Heart left ventricle (tissue), 16 donors: Measurements from ENCODE around the gene DHX29. TPM values are rescaled to one million over a fixed set of nuclear protein-coding genes. Genes with fewer than 3 reads are reported as not detected.

Experiments
- ATAC-seq, 4 donors: fragments of 200-7000 bp; cut with Tn5 transposase; one replicate each; pipeline ENCODE4 v1.9.1; 2020 to 2022; ENCODE audit warnings: moderate library complexity in 4 of 4, mild to moderate bottlenecking in 3 of 4, moderate number of reproducible peaks in 1 of 4
- DNase-seq, 5 donors: peaks; one replicate each; pipeline ENCODE4 v3.0.0-alpha.2; 2020
- H3K27ac ChIP-seq, 12 donors: fragments of 200-600 bp; sonication (generic) in 4 of 12; one replicate each; pipeline versions ENCODE4 v1.5.0 to v1.8.0; 2016 to 2022; ENCODE audit warnings: mild to moderate bottlenecking in 2 of 12
- H3K27me3 ChIP-seq, 9 donors: fragments of 200-600 bp; sonication (generic) in 2 of 9; one replicate each; pipeline versions ENCODE4 v1.5.1 to v1.8.0; 2016 to 2022; ENCODE audit warnings: mild to moderate bottlenecking in 3 of 9
- H3K36me3 ChIP-seq, 9 donors: fragments of 200-600 bp; sonication (generic) in 2 of 9; one replicate each; pipeline versions ENCODE4 v1.5.0 to v1.8.0; 2018 to 2022; ENCODE audit warnings: mild to moderate bottlenecking in 2 of 9
- H3K4me1 ChIP-seq, 12 donors: fragments of 200-600 bp; sonication (generic) in 4 of 12; one replicate each; pipeline versions ENCODE4 v1.5.0 to v1.8.0; 2016 to 2022; ENCODE audit warnings: mild to moderate bottlenecking in 3 of 12
- H3K4me3 ChIP-seq, 12 donors: fragments of 200-600 bp; sonication (generic) in 4 of 12; one replicate each; pipeline versions ENCODE4 v1.5.0 to v1.8.0; 2017 to 2022; ENCODE audit warnings: mild to moderate bottlenecking in 9 of 12, moderate library complexity in 4 of 12
- H3K9me3 ChIP-seq, 12 donors: fragments of 200-600 bp; sonication (generic) in 4 of 12; one replicate each; pipeline versions ENCODE4 v1.5.0 to v1.8.0; 2016 to 2022; ENCODE audit warnings: mild to moderate bottlenecking in 1 of 12
- POLR2A ChIP-seq, 2 donors: fragments of 450-650 bp; IDR thresholded peaks; one replicate each; pipeline ENCODE4 v1.6.1; 2017; ENCODE audit warnings: antibody characterized with exemption in 2 of 2, mild to moderate bottlenecking in 2 of 2, moderate library complexity in 2 of 2
- WGBS, 4 donors: extraction: QIAGEN DNeasy Blood & Tissue Kit in 2 of 4; methylation state at CpG; one replicate each; pipeline versions ENCODE4 v1.1.5 to v1.1.7; 2013 to 2018; 5-methylcytosine and 5-hydroxymethylcytosine counted together
- intact Hi-C, 10 donors: fragments of 100-400 bp; cut with DNase I; formaldehyde crosslinking; loops; one replicate each; pipeline versions ENCODE4 v1.11.1 to v1.14.2; 2022
- polyA plus RNA-seq, 2 donors: library from polyadenylated mRNA; stranded (reverse); fragments of 200-250 nt; gene quantifications; one replicate each; pipeline ENCODE4 v1.2.3, GENCODE V29; 2013
- total RNA-seq, 9 donors: library from RNA; depleted of rRNA in 2 of 9; stranded (reverse); fragments of >200 nt in 2 of 9; fragmentation: NEBNext Ultra II Directional in 3 of 9; extraction: Animal tissue kit (Norgen Biotek cat#: 25700) in 3 of 9; gene quantifications; one replicate each; pipeline versions ENCODE4 v1.1.0 to v1.2.4, GENCODE V29; 2016 to 2023
- TF ChIP-seq, protein P1 (sequence below), 12 donors: fragments of 200-600 bp; sonication (generic) in 4 of 12; IDR thresholded peaks; one replicate each; pipeline versions ENCODE4 v1.5.0 to v1.8.0; 2018 to 2022; ENCODE audit warnings: antibody characterized with exemption in 12 of 12, mild to moderate bottlenecking in 5 of 12
- donor health status: ischemic (EF 13 %, LVEDD 7.1; RV severe dilation, severe dysfunction).
- donor health status: healthy with polysubstance abuse.
- donor health status: DM: no; HTN: yes; CAD: no.
- donor health status: DM: no; HTN: no; CAD: no.
- donor health status: ischemic (EF 25% LVEDD 6.9; RV normal size, moderate dysfunction).
- donor health status: ischemic (EF 25% LVEDD 5.7; RV mildly dilated, moderate dysfunction).
- donor health status: healthy.
- donor health status: DM: yes; HTN: yes; CAD: no.
- donor health status: ischemic (EF 35%, LVEDD 5.7; RV mildly dilated, moderate dysfunction).
- donor health status: nonischemic (EF 11% LVEDD 7.7; RV severe dilation, severe dysfunction).
- donor health status: DM: yes; HTN: yes; CAD: no.
- donor health status: PGD.
- donor health status: ischemic (EF 29% LVEDD 5.4; RV normal size, mild dysfunction).
- donor health status: nonischemic (EF 23%, LVEDD 6.1; RV moderate dilation, normal function).

Gene DHX29
- total and polyA plus RNA-seq, 11 donors = 5.1 to 26.8 (median 22.1) TPM

DNA sequence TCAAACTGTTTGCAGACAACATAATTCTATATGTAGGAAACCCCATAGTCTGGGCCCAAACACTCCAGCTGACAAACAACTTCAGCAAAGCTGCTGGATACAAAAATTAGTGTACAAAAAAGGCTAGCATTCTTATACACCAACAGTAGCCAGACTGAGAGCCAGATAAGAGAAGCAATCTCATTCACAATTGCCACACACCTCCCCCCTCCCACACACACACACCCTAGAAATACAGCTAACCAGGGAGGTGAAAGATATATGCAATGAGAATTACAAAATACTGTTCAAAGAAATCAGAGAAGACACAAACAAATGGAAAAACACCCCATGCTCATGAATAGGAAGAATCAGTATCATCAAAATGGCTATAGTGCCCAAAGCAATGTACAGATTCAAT, 9.3 kb upstream of the DHX29 start:
- intact Hi-C loops = no loop called here
- no peaks in the 10 kb centered on the region for H3K27me3 ChIP-seq
- peaks cover 0 to 7% (median 0%) of the 10 kb centered on the region in 12 donors for H3K9me3 ChIP-seq
- no peak for TF ChIP-seq POLR2A (IDR thresholded peaks at IDR 0.05)
- TF ChIP-seq, protein P1, sequence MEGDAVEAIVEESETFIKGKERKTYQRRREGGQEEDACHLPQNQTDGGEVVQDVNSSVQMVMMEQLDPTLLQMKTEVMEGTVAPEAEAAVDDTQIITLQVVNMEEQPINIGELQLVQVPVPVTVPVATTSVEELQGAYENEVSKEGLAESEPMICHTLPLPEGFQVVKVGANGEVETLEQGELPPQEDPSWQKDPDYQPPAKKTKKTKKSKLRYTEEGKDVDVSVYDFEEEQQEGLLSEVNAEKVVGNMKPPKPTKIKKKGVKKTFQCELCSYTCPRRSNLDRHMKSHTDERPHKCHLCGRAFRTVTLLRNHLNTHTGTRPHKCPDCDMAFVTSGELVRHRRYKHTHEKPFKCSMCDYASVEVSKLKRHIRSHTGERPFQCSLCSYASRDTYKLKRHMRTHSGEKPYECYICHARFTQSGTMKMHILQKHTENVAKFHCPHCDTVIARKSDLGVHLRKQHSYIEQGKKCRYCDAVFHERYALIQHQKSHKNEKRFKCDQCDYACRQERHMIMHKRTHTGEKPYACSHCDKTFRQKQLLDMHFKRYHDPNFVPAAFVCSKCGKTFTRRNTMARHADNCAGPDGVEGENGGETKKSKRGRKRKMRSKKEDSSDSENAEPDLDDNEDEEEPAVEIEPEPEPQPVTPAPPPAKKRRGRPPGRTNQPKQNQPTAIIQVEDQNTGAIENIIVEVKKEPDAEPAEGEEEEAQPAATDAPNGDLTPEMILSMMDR (IDR thresholded peaks at IDR 0.05) = no peak
- ATAC-seq = no peak
- peaks cover 0 to 44% (median 20%) of the 10 kb centered on the region in 12 donors for H3K4me1 ChIP-seq
- no peaks in the 10 kb centered on the region for H3K36me3 ChIP-seq
- no peak for DNase-seq
- H3K4me3 ChIP-seq = no peak overlapping the region
- no peak overlapping the region for H3K27ac ChIP-seq

DNA sequence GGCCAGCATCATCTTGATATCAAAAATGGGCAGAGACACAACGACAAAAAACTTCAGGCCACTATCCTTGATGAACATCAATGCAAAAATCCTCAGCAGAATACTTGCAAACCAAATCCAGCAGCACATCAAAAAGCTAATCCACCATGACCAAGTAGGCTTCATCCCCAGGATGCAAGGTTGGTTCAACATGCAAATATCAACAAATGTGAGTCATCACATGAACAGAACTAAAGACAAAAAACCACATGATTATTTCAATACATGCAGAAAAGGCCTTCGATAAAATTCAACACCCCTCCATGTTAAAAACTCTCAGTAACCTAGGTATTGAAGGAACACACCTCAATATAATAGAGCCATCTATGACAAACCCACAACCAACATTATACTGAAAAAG, 8.8 kb upstream of the DHX29 start:
- Histone ChIP-seq H3K9me3 (peaks cover 0 to 7% (median 0%) of the 10 kb centered on the region in 12 donors), H3K27ac (no peak overlapping the region), H3K27me3 (no peaks in the 10 kb centered on the region), H3K36me3 (no peaks in the 10 kb centered on the region), H3K4me3 (no peak overlapping the region), H3K4me1 (peaks cover 0 to 44% (median 23%) of the 10 kb centered on the region in 12 donors)
- no peak for TF ChIP-seq POLR2A (IDR thresholded peaks at IDR 0.05)
- intact Hi-C loops = no loop called here
- no peak for DNase-seq
- WGBS, 4 donors = 96 to 100% (median 98%) methylated on average over 2 of the region's 2 CpGs
- ATAC-seq = no peak

DNA sequence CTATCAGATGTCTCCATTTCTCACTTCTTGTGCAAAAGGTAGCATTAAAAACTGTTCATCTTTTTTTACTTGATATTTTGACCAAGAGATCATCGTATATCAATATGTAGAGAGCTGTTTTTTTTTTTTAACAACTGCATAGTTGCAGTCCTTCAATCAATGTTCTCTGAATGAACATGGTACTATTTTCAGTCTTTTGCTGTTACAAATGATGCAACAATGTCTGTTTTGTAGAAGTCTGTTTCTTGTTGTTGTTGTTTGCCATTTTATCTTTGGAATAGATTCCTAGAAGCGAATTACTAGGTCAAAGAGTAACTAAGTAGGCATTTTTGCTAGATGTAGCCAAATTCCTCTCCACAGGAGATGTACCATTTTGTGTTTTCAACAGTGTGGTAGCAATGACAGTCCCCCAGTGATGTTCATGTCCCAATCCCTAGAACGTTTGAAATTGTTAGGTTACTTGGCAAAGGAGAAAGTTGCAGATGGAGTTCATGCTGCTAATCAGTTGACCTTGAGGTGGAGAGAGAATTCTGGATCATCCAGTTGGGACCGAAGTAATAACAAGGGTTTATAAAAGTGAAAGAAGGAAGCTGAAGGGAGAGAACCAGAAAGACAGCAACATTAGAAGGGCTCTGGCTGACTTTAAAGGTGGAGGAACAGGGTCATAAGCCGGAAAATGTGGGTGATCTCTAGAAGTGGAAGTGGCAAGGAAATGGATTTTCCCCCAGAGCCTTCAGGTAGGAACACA, 6.5 kb upstream of the DHX29 start:
- H3K27ac ChIP-seq = peak overlapping the region in 1 of 12 donors; percentile 43
- peaks cover 0 to 48% (median 34%) of the 10 kb centered on the region in 12 donors for H3K4me1 ChIP-seq
- no peaks in the 10 kb centered on the region for H3K36me3 ChIP-seq
- no peak for ATAC-seq
- intact Hi-C loops = no loop called here
- whole genome bisulfite sequencing, 4 donors = 63 to 71% (median 67%) methylated on average over 5 of the region's 5 CpGs
- no peak overlapping the region for H3K4me3 ChIP-seq
- no peaks in the 10 kb centered on the region for H3K27me3 ChIP-seq
- TF ChIP-seq, protein P1 (IDR thresholded peaks at IDR 0.05) = no peak
- TF ChIP-seq POLR2A (IDR thresholded peaks at IDR 0.05) = no peak
- no peak for DNase-seq
- H3K9me3 ChIP-seq = peaks cover 0 to 7% (median 0%) of the 10 kb centered on the region in 12 donors

DNA sequence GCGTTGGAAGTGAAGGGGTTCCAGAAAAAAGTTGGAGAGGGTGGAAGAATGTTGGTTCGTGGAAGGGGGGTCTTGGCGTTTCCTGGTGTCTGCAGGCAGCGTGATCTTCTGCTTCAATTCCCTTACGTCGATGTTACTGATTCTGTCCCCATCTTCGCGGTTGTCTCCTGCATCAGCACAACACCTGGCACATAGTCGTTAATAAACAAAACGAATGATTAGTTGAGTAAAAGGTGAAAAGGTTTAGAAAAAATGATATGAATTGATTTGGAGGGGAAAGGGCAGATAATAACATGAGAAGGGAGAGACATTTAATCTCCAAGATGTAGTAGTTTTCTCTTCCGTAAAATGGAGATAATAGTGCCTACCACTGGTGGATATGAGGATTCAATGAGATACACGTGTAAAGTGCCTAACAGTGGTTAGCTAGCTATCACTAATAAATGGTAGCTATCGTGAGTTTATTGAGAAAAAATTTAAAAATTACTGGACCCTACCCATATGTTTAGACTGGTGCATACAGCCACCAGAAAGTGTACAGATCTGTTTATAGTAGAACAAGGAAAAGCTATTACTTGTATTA, 851 bp upstream of the DHX29 start:
- 0% methylated on average over 13 of the region's 13 CpGs for WGBS, 4 donors
- Histone ChIP-seq H3K9me3 (no peaks in the 10 kb centered on the region), H3K4me3 (peak overlapping the region; percentile 55 to 91 (median 76)), H3K27me3 (no peaks in the 10 kb centered on the region), H3K27ac (peak overlapping the region; percentile 79 to 98 (median 89)), H3K4me1 (peaks cover 4 to 72% (median 56%) of the 10 kb centered on the region in 12 donors), H3K36me3 (no peaks in the 10 kb centered on the region)
- peak in 1 of 5 donors; percentile 7 for DNase-seq
- intact Hi-C loops = loop anchor here in 1 of 10 donors (5.0 kb wide), 1 partner anchor 136 kb away; the partner anchor contains the start of gene CDC20B
- peak in 2 of 4 donors; percentile 5 to 19 for ATAC-seq
- no peak for TF ChIP-seq POLR2A (IDR thresholded peaks at IDR 0.05)
- TF ChIP-seq, protein P1 (IDR thresholded peaks at IDR 0.05) = no peak
